22Rv1 (cell line): ENCODE measurements around the gene ZNF76.

ENCODE experiments used
- ZFX ChIP-seq: fragments of 450-650 bp; IDR thresholded peaks from 2 replicates; pipeline ENCODE4 v1.6.1; 2017; ENCODE audit warnings: antibody characterized with exemption, borderline replicate concordance
- TF ChIP-seq, protein P1 (sequence below): fragments of 450-650 bp; IDR thresholded peaks from 2 replicates; pipeline ENCODE4 v1.5.1; 2017; ENCODE audit warnings: mild to moderate bottlenecking

- TF ChIP-seq, protein P1, sequence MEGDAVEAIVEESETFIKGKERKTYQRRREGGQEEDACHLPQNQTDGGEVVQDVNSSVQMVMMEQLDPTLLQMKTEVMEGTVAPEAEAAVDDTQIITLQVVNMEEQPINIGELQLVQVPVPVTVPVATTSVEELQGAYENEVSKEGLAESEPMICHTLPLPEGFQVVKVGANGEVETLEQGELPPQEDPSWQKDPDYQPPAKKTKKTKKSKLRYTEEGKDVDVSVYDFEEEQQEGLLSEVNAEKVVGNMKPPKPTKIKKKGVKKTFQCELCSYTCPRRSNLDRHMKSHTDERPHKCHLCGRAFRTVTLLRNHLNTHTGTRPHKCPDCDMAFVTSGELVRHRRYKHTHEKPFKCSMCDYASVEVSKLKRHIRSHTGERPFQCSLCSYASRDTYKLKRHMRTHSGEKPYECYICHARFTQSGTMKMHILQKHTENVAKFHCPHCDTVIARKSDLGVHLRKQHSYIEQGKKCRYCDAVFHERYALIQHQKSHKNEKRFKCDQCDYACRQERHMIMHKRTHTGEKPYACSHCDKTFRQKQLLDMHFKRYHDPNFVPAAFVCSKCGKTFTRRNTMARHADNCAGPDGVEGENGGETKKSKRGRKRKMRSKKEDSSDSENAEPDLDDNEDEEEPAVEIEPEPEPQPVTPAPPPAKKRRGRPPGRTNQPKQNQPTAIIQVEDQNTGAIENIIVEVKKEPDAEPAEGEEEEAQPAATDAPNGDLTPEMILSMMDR = peak; percentile 92
- no peak for TF ChIP-seq ZFX
Measured at GRCh38 chr6:35297601-35298481, 38.3 kb downstream of the ZNF76 start, which contains the start of gene DEF6.
